Panc1 (cell line): Measurements from ENCODE around the gene CACNB3.

Experiments
- POLR2AphosphoS5 ChIP-seq: IDR thresholded peaks from 2 replicates; pipeline ENCODE4 v1.6.1; 2012; ENCODE audit warnings: mild to moderate bottlenecking, low read depth, low read length, moderate library complexity
- SIN3A ChIP-seq: IDR thresholded peaks from 2 replicates; pipeline ENCODE4 v1.6.1; 2012; ENCODE audit warnings: low read depth, mild to moderate bottlenecking, low read length, moderate library complexity, borderline replicate concordance; ENCODE audit not compliant: insufficient read depth
- TF ChIP-seq, protein P1 (sequence below): fragments of 450-650 bp; IDR thresholded peaks from 2 replicates; pipeline ENCODE4 v1.5.1; 2017; ENCODE audit warnings: mild to moderate bottlenecking

DNA sequence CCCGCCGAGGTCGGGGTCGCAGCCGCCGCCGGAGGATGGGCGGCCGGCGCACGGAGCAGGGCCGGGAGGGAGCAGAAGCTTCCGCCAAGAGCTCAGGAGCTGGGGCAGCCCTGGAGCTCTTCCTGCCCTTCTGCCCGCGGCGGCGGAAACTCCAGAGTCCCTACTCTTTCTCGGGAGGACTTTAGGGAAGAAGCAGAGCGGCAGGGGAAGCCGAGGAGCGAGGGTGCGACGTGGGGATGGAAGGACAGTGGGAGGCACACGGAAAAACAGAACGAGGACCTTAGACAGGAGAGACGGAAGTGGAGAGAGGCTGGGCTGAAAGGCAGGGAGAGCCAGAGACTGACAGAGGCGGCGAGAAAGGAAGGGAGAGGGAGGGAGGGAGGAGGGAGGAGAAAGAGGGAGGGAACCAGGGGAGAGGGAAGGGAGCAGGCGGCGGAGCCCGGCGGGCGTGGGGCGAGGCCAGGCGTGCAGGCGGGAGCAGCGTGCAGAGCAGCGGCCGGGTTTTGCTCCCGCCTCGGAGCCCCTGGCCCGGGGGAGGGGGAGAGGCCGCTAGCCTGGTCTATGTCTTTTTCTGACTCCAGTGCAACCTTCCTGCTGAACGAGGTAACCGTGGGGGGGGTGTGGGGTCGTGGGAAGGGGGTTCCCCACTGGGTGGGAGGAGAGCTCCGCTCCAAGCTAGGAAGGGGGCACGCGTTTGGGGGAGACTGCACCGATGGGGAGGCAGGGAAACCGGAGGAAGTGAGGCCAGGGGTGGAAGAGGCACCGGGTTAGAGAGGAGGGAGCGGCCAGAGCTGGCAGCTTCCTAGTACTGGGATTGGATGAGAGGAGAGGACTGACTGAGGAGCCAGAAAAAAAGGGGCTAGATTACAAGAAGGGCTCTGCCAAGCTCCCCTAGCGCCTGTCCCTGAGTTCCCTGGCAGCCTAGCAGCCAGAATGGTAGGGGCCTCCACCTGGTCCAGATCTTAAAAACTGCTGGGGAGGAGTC is 2.9 kb upstream of the CACNB3 start:
- TF ChIP-seq, protein P1, sequence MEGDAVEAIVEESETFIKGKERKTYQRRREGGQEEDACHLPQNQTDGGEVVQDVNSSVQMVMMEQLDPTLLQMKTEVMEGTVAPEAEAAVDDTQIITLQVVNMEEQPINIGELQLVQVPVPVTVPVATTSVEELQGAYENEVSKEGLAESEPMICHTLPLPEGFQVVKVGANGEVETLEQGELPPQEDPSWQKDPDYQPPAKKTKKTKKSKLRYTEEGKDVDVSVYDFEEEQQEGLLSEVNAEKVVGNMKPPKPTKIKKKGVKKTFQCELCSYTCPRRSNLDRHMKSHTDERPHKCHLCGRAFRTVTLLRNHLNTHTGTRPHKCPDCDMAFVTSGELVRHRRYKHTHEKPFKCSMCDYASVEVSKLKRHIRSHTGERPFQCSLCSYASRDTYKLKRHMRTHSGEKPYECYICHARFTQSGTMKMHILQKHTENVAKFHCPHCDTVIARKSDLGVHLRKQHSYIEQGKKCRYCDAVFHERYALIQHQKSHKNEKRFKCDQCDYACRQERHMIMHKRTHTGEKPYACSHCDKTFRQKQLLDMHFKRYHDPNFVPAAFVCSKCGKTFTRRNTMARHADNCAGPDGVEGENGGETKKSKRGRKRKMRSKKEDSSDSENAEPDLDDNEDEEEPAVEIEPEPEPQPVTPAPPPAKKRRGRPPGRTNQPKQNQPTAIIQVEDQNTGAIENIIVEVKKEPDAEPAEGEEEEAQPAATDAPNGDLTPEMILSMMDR: no peak
- no peak; the same call in 1 of the 2 replicates for TF ChIP-seq POLR2AphosphoS5
- no peak for TF ChIP-seq SIN3A
